OCI-LY1 (cell line): ENCODE measurements around the gene CLN3.

Experiments used
- EZH2 ChIP-seq: fragments of 200-600 bp; sonication (generic), shearing (Covaris generic); IDR thresholded peaks from 2 replicates; pipeline ENCODE4 v1.8.0; 2017; ENCODE audit warnings: borderline replicate concordance, mixed run types, mild to moderate bottlenecking, antibody characterized with exemption, low read length, moderate library complexity, mixed read lengths
- TF ChIP-seq, protein P1 (sequence below): fragments of 200-600 bp; sonication (generic), shearing (Covaris generic); IDR thresholded peaks from 2 replicates; pipeline ENCODE4 v1.5.1; 2017; ENCODE audit warnings: mild to moderate bottlenecking, antibody characterized with exemption, low read length, moderate library complexity, mixed read lengths

DNA sequence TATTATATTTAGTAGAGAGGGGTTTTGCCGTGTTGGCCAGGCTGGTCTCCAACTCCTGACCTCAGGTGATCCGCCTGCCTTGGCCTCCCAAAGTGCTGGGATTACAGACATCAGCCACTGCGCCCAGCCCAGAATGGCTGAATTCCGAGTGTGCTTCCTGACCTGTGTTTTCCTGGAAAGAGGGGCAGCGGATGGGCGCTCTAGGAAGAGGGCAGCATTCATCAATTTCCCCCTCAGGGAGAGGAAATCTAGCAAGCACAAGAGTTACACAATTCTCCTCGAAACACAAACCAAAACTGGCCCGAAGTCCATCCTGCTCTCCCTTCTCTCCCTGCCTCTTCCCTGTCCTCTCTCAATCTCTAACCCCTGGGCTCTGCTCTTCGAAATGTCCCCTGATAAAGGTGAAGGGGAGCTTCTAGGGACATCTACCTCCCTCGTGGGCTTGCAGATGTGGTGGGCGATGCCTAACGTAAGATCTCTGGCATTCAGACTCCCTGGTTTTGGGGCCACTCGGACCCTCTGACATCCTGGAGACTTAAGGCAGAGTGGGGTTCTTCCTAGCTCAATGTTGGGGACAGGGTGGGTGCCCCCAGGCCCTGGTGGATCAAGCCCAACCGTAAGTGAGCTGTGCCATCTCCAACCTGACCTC, 13.7 kb upstream of the CLN3 start:
- TF ChIP-seq, protein P1, sequence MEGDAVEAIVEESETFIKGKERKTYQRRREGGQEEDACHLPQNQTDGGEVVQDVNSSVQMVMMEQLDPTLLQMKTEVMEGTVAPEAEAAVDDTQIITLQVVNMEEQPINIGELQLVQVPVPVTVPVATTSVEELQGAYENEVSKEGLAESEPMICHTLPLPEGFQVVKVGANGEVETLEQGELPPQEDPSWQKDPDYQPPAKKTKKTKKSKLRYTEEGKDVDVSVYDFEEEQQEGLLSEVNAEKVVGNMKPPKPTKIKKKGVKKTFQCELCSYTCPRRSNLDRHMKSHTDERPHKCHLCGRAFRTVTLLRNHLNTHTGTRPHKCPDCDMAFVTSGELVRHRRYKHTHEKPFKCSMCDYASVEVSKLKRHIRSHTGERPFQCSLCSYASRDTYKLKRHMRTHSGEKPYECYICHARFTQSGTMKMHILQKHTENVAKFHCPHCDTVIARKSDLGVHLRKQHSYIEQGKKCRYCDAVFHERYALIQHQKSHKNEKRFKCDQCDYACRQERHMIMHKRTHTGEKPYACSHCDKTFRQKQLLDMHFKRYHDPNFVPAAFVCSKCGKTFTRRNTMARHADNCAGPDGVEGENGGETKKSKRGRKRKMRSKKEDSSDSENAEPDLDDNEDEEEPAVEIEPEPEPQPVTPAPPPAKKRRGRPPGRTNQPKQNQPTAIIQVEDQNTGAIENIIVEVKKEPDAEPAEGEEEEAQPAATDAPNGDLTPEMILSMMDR: no peak
- no peak for TF ChIP-seq EZH2
